IMR-90 (cell line): Measurements from ENCODE around the gene NPHS1. TPM values are rescaled to one million over a fixed set of nuclear protein-coding genes. Genes with fewer than 3 reads are reported as not detected.

ENCODE experiments used
- ATAC-seq: fragments of 200-7000 bp; cut with Tn5 transposase; 2 replicates; pipeline ENCODE4 v1.9.1; 2020; ENCODE audit warnings: low read depth, mild to moderate bottlenecking, moderate library complexity
- BruUV-seq: library from RNA; stranded (reverse); fragments of 400-500 nt; replicated peaks from 2 replicates; lab custom pipeline; 2021; lab: Mats Ljungman, UMichigan
- CTCF ChIA-PET: fragments of 300-600 bp; formaldehyde crosslinking; extraction: SDS; loops from one replicate; lab custom pipeline; 2021; ENCODE audit warnings: antibody characterized with exemption; lab: Yijun Ruan, JAX
- POLR2A ChIA-PET: fragments of 300-600 bp; sonication (Branson Sonifier 250); formaldehyde crosslinking; loops from one replicate; lab custom pipeline; 2022; ENCODE audit warnings: antibody characterized with exemption; ENCODE audit not compliant: unreplicated experiment; lab: Charles Lee
- DNase-seq: peaks from one replicate; pipeline ENCODE4 v3.0.0; 2013
- H2AFZ ChIP-seq: replicated peaks from 2 replicates; pipeline ENCODE3; 2013; ENCODE audit warnings: low read length, mild to moderate bottlenecking; ENCODE audit not compliant: poor library complexity
- H2AK5ac ChIP-seq: 2 replicates; pipeline ENCODE4 v1.6.1; 2013; ENCODE audit warnings: low read depth, low read length, inconsistent platforms
- H2AK9ac ChIP-seq: replicated peaks from 2 replicates; pipeline ENCODE3; 2013; ENCODE audit warnings: mild to moderate bottlenecking, low read depth, low read length, moderate library complexity; ENCODE audit not compliant: poor library complexity
- H2BK120ac ChIP-seq: 2 replicates; pipeline ENCODE4 v1.6.1; 2013; ENCODE audit warnings: low read depth, low read length, inconsistent platforms
- H2BK15ac ChIP-seq: 3 replicates; pipeline ENCODE4 v1.6.1; 2013; ENCODE audit warnings: low read depth, low read length, inconsistent platforms
- H2BK20ac ChIP-seq: 2 replicates; pipeline ENCODE4 v1.6.1; 2013; ENCODE audit warnings: low read depth, mild to moderate bottlenecking, inconsistent platforms, low read length, moderate library complexity
- H2BK5ac ChIP-seq: 2 replicates; pipeline ENCODE4 v1.6.1; 2013; ENCODE audit warnings: mild to moderate bottlenecking, low read depth, low read length, inconsistent platforms; ENCODE audit not compliant: poor library complexity, severe bottlenecking
- H3K14ac ChIP-seq: replicated peaks from 2 replicates; pipeline ENCODE4 v1.6.1; 2013; ENCODE audit warnings: low read depth, low read length, inconsistent platforms
- H3K18ac ChIP-seq: 2 replicates; pipeline ENCODE4 v1.6.1; 2013; ENCODE audit warnings: low read depth, low read length, control low read depth
- H3K23ac ChIP-seq: 2 replicates; pipeline ENCODE4 v1.6.1; 2013; ENCODE audit warnings: low read depth, low read length, inconsistent platforms
- H3K27ac ChIP-seq: 2 replicates; pipeline ENCODE4 v1.5.1; 2013; ENCODE audit warnings: mild to moderate bottlenecking, control low read depth, low read length; ENCODE audit not compliant: insufficient read depth
- H3K27me3 ChIP-seq: 2 replicates; pipeline ENCODE4 v1.6.1; 2013; ENCODE audit warnings: low read length; ENCODE audit not compliant: control insufficient read depth, insufficient read depth
- H3K36me3 ChIP-seq: 2 replicates; pipeline ENCODE4 v1.6.1; 2013; ENCODE audit warnings: low read length, mixed read lengths; ENCODE audit not compliant: control insufficient read depth, insufficient read depth
- H3K4ac ChIP-seq: 2 replicates; pipeline ENCODE4 v1.6.1; 2013; ENCODE audit warnings: low read depth, low read length, inconsistent platforms
- H3K4me1 ChIP-seq: 2 replicates; pipeline ENCODE4 v1.6.1; 2013; ENCODE audit warnings: low read length, mixed read lengths; ENCODE audit not compliant: control insufficient read depth, insufficient read depth
- H3K4me2 ChIP-seq: 2 replicates; pipeline ENCODE4 v1.6.1; 2013; ENCODE audit warnings: low read depth, mild to moderate bottlenecking, control low read depth, low read length, moderate library complexity
- H3K4me3 ChIP-seq: 2 replicates; pipeline ENCODE4 v1.5.1; 2013; ENCODE audit warnings: low read depth, mild to moderate bottlenecking, control low read depth, low read length, moderate library complexity; ENCODE audit not compliant: insufficient read depth
- H3K56ac ChIP-seq: 2 replicates; pipeline ENCODE4 v1.6.1; 2013; ENCODE audit warnings: low read length, inconsistent platforms; ENCODE audit not compliant: insufficient read depth; ENCODE audit errors: extremely low read depth
- H3K79me1 ChIP-seq, 2 experiments: 2 replicates each; pipeline ENCODE4 v1.6.1; 2013; ENCODE audit warnings: low read length in 2 of 2, inconsistent platforms in 1 of 2, low read depth in 1 of 2
- H3K9ac ChIP-seq: 2 replicates; pipeline ENCODE4 v1.6.1; 2013; ENCODE audit warnings: low read depth, low read length, control low read depth
- H3K9me1 ChIP-seq: 2 replicates; pipeline ENCODE4 v1.6.1; 2013; ENCODE audit warnings: low read length, inconsistent platforms; ENCODE audit not compliant: insufficient read depth
- H3K9me3 ChIP-seq: 2 replicates; pipeline ENCODE4 v1.6.1; 2013; ENCODE audit warnings: low read length; ENCODE audit not compliant: control insufficient read depth, insufficient read depth
- H4K20me1 ChIP-seq: 2 replicates; pipeline ENCODE4 v1.6.1; 2013; ENCODE audit warnings: low read length, inconsistent platforms; ENCODE audit not compliant: insufficient read depth
- H4K5ac ChIP-seq: 2 replicates; pipeline ENCODE4 v1.6.1; 2013; ENCODE audit warnings: mild to moderate bottlenecking, low read depth, low read length, control low read depth
- H4K8ac ChIP-seq, 2 experiments: 2 replicates each; pipeline ENCODE4 v1.6.1; 2013; ENCODE audit warnings: low read depth in 2 of 2, low read length in 2 of 2, control low read depth in 1 of 2, inconsistent platforms in 1 of 2
- H4K91ac ChIP-seq: 2 replicates; pipeline ENCODE4 v1.6.1; 2013; ENCODE audit warnings: low read depth, low read length, inconsistent platforms; ENCODE audit not compliant: insufficient read depth
- CEBPB ChIP-seq: IDR thresholded peaks from 2 replicates; pipeline ENCODE4 v1.6.1; 2012; ENCODE audit warnings: low read depth, low read length, improper control_type of control experiment
- CTCF ChIP-seq: conservative IDR thresholded peaks from 2 replicates; pipeline ENCODE4 v1.5.1; 2012; ENCODE audit warnings: mild to moderate bottlenecking, low read depth, low read length, improper control_type of control experiment
- ELK1 ChIP-seq: fragments of 150-350 bp; IDR thresholded peaks from 2 replicates; pipeline ENCODE4 v1.6.1; 2016; ENCODE audit warnings: low read depth, mild to moderate bottlenecking, low read length, moderate library complexity, borderline replicate concordance
- FOS ChIP-seq: fragments of 150-350 bp; IDR thresholded peaks from 2 replicates; pipeline ENCODE4 v1.6.1; 2016; ENCODE audit warnings: low read depth, low read length
- MXI1 ChIP-seq: IDR thresholded peaks from 2 replicates; pipeline ENCODE4 v1.6.1; 2012; ENCODE audit warnings: low read depth, mild to moderate bottlenecking, low read length, moderate library complexity, borderline replicate concordance
- NFE2L2 ChIP-seq: fragments of 150-350 bp; IDR thresholded peaks from 2 replicates; pipeline ENCODE4 v1.6.1; 2016; ENCODE audit warnings: low read depth, mild to moderate bottlenecking, low read length
- POLR2A ChIP-seq: IDR thresholded peaks from 2 replicates; pipeline ENCODE4 v1.6.1; 2012; ENCODE audit warnings: mild to moderate bottlenecking, low read depth, low read length
- RAD21 ChIP-seq: IDR thresholded peaks from 2 replicates; pipeline ENCODE4 v1.6.1; 2012; ENCODE audit warnings: low read length, improper control_type of control experiment
- RCOR1 ChIP-seq: IDR thresholded peaks from 2 replicates; pipeline ENCODE4 v1.6.1; 2012; ENCODE audit warnings: mild to moderate bottlenecking, low read length, improper control_type of control experiment; ENCODE audit not compliant: insufficient replicate concordance
- SMC3 ChIP-seq: fragments of 150-350 bp; IDR thresholded peaks from 2 replicates; pipeline ENCODE4 v1.6.1; 2016; ENCODE audit warnings: low read depth, mild to moderate bottlenecking, antibody characterized with exemption, low read length, moderate library complexity
- WGBS, 2 experiments: methylation state at CpG; one replicate each; pipeline versions ENCODE4 v1.1.5 to v1.1.7; 2013; ENCODE audit warnings: missing lambda C conversion rate in 2 of 2; ENCODE audit not compliant: insufficient read length in 1 of 2; ENCODE audit errors: extremely low coverage in 2 of 2; 5-methylcytosine and 5-hydroxymethylcytosine counted together
- dilution Hi-C: fragments of 300-500 bp; cut with HindIII; formaldehyde crosslinking; loops from one replicate; pipeline ENCODE4 v1.14.3; 2018; ENCODE audit warnings: low sequenced_read_pairs; ENCODE audit not compliant: unreplicated experiment
- in situ Hi-C: fragments of 300-500 bp; cut with MboI; formaldehyde crosslinking; loops from 3 replicates; pipeline ENCODE4 v1.14.3; 2019; ENCODE audit warnings: low sequenced_read_pairs, inconsistent platforms, mixed read lengths
- intact Hi-C: fragments of 100-400 bp; cut with micrococcal nuclease; formaldehyde crosslinking; loops from 2 replicates; pipeline ENCODE4 v1.10.0; 2022
- polyA plus RNA-seq, 3 experiments: library from polyadenylated mRNA; depleted of rRNA; stranded (reverse); fragments of >200 nt; gene quantifications; 2 replicates each; pipeline ENCODE4 v1.2.3, GENCODE V29; 2012; ENCODE audit warnings: low replicate concordance in 1 of 3
- total RNA-seq: library from RNA; depleted of rRNA; stranded (reverse); fragments of >200 nt; gene quantifications from 2 replicates; pipeline ENCODE4 v1.2.3, GENCODE V29; 2012

NPHS1 gene
- total and polyA plus RNA-seq, 2 of the 4 experiments (the other 2 are of a cell fraction) = not detected

- Histone ChIP-seq H3K9me3 (peaks cover 15% of the 10 kb centered on the region), H3K36me3 (no peaks in the 10 kb centered on the region), H4K20me1 (no peaks in the 10 kb centered on the region), H3K79me1 (no peaks in the 10 kb centered on the region), H3K4me2 (no peak overlapping the region), H4K5ac (no peak overlapping the region), H4K8ac (no peak overlapping the region), H3K4me1 (peaks cover 4% of the 10 kb centered on the region; the same call in 1 of the 2 replicates), H3K18ac (no peak overlapping the region), H2BK5ac (no peak overlapping the region), H2BK120ac (no peak overlapping the region), H2AK9ac (no peak overlapping the region), H2BK15ac (no peak overlapping the region), H3K23ac (no peak overlapping the region), H3K14ac (no peak overlapping the region), H3K9me1 (no peaks in the 10 kb centered on the region), H2AK5ac (no peak overlapping the region), H3K9ac (no peak overlapping the region), H2BK20ac (no peak overlapping the region), H3K4me3 (no peak overlapping the region), H3K27me3 (peaks cover 33% of the 10 kb centered on the region), H2AFZ (no peak overlapping the region), H4K91ac (no peak overlapping the region), H3K27ac (no peak overlapping the region), H3K4ac (no peak overlapping the region), H3K56ac (no peak overlapping the region)
- CTCF ChIA-PET = no interaction called here
- BruUV-seq = no TSS peak
- WGBS, 2 experiments = 69% methylated on average over 5 of the region's 13 CpGs; no CpG with 5 or more reads in 1 of the 2 experiments
- in situ Hi-C loops (no loop called here), intact Hi-C loops (no loop called here), dilution Hi-C loops (no loop called here)
- ATAC-seq = no peak
- POLR2A ChIA-PET = no interaction called here
- no peak for DNase-seq
- no peak for TF ChIP-seq SMC3
- no peak for TF ChIP-seq FOS
- TF ChIP-seq CTCF = no peak
- no peak for TF ChIP-seq NFE2L2
- no peak for TF ChIP-seq ELK1
- TF ChIP-seq POLR2A = no peak
- no peak for TF ChIP-seq RCOR1
- no peak for TF ChIP-seq CEBPB
- TF ChIP-seq MXI1 = no peak
- TF ChIP-seq RAD21 = no peak
Observed at GRCh38 chr19:35841961-35842595, 10.2 kb downstream of the NPHS1 start.
